GM13977 (cell line): ENCODE measurements around the gene USP47.

ENCODE experiments used
- DNase-seq: peaks from one replicate; pipeline ENCODE4 v3.0.0; 2012; ENCODE audit warnings: low spot score
- CTCF ChIP-seq: IDR thresholded peaks from 2 replicates; pipeline ENCODE4 v1.5.1; 2012; ENCODE audit warnings: mild to moderate bottlenecking, control low read depth; ENCODE audit not compliant: insufficient read depth; ENCODE audit errors: extremely low read depth, missing control alignments
- in situ Hi-C: fragments of 300-500 bp; cut with MboI; formaldehyde crosslinking; loops from one replicate; pipeline ENCODE4 v1.12.0; 2022; ENCODE audit warnings: low sequenced_read_pairs, low pct_unique_long_range_greater_than_20kb, mixed read lengths, inconsistent platforms; ENCODE audit not compliant: unreplicated experiment

The USP47 gene

GRCh38 chr11:11982975-11983374 is 141.2 kb downstream of the USP47 start:
- TF ChIP-seq CTCF, result no peak
- no peak for DNase-seq
- in situ Hi-C loops, result no loop called here

GRCh38 chr11:11983427-11983826 is 141.7 kb downstream of the USP47 start:
- in situ Hi-C loops, result no loop called here
- no peak for DNase-seq
- no peak for TF ChIP-seq CTCF

- no peak for DNase-seq
- TF ChIP-seq CTCF, result no peak
- in situ Hi-C loops, result no loop called here
Observed at GRCh38 chr11:11984563-11984962, 142.8 kb downstream of the USP47 start.

GRCh38 chr11:11985016-11985715 is 143.4 kb downstream of the USP47 start:
- in situ Hi-C loops, result no loop called here
- TF ChIP-seq CTCF, result no peak
- DNase-seq, result no peak

- DNase-seq, result no peak
- TF ChIP-seq CTCF, result no peak
- in situ Hi-C loops, result no loop called here
Observed at GRCh38 chr11:11985954-11986949, 144.5 kb downstream of the USP47 start.

- TF ChIP-seq CTCF, result no peak
- in situ Hi-C loops, result no loop called here
- DNase-seq, result no peak
Observed at GRCh38 chr11:11987503-11988022, 145.8 kb downstream of the USP47 start.
